Keratinocyte (primary cell): ENCODE data around the gene HNRNPK. TPM values are rescaled to one million over a fixed set of nuclear protein-coding genes. Genes with fewer than 3 reads are reported as not detected.

ENCODE experiments used
- DNase-seq: peaks from one replicate; pipeline ENCODE4 v3.0.0-alpha.2; 2011; ENCODE audit warnings: low read depth, missing footprints, low spot score
- FAIRE-seq: peaks from 2 replicates; lab custom pipeline; 2011; peaks lifted over from hg19 to GRCh38; lab: Jason Lieb, UNC
- H2AFZ ChIP-seq: 2 replicates; pipeline ENCODE4 v1.6.0; 2012; ENCODE audit warnings: low read length, control low read depth, inconsistent platforms; ENCODE audit not compliant: control insufficient read depth
- H3K27ac ChIP-seq: 2 replicates; pipeline ENCODE4 v1.5.1; 2011; ENCODE audit warnings: low read length; ENCODE audit not compliant: control insufficient read depth, insufficient read depth
- H3K27me3 ChIP-seq: 3 replicates; pipeline ENCODE4 v1.6.0; 2011; ENCODE audit warnings: low read length; ENCODE audit not compliant: control insufficient read depth, insufficient read depth; ENCODE audit errors: extremely low read depth
- H3K36me3 ChIP-seq, 2 experiments: 2 replicates in 1 of 2; 3 replicates in 1 of 2; pipeline ENCODE4 v1.5.1; 2011; ENCODE audit warnings: low read length in 2 of 2, mild to moderate bottlenecking in 1 of 2; ENCODE audit not compliant: control insufficient read depth in 2 of 2, insufficient read depth in 2 of 2; ENCODE audit errors: extremely low read depth in 1 of 2
- H3K4me1 ChIP-seq: 3 replicates; pipeline ENCODE4 v1.5.1; 2011; ENCODE audit warnings: low read length; ENCODE audit not compliant: control insufficient read depth, insufficient read depth; ENCODE audit errors: extremely low read depth
- H3K4me2 ChIP-seq: 3 replicates; pipeline ENCODE4 v1.6.0; 2011; ENCODE audit warnings: low read depth, low read length; ENCODE audit not compliant: control insufficient read depth, insufficient read depth; ENCODE audit errors: extremely low read depth
- H3K4me3 ChIP-seq, 3 experiments: fragments of 200-600 bp in 1 of 3; sonication (generic) in 1 of 3; 2 replicates in 2 of 3; 3 replicates in 1 of 3; pipeline ENCODE4 v1.5.1; 2011 to 2016; ENCODE audit warnings: low read length in 3 of 3, mild to moderate bottlenecking in 3 of 3, control low read depth in 2 of 3, inconsistent platforms in 1 of 3, low read depth in 1 of 3, mixed read lengths in 1 of 3, mixed run types in 1 of 3, moderate library complexity in 1 of 3; ENCODE audit not compliant: control insufficient read depth in 2 of 3, insufficient read depth in 2 of 3; ENCODE audit errors: extremely low read depth in 1 of 3
- H3K79me2 ChIP-seq: 2 replicates; pipeline ENCODE4 v1.6.0; 2012; ENCODE audit warnings: low read length; ENCODE audit not compliant: control insufficient read depth, insufficient read depth
- H3K9ac ChIP-seq: 3 replicates; pipeline ENCODE4 v1.6.0; 2011; ENCODE audit warnings: low read length; ENCODE audit not compliant: control insufficient read depth, insufficient read depth; ENCODE audit errors: extremely low read depth
- H3K9me1 ChIP-seq: 3 replicates; pipeline ENCODE4 v1.6.0; 2011; ENCODE audit warnings: low read length; ENCODE audit not compliant: control insufficient read depth, insufficient read depth; ENCODE audit errors: extremely low read depth
- H3K9me3 ChIP-seq: 2 replicates; pipeline ENCODE4 v1.5.1; 2012; ENCODE audit warnings: low read depth, low read length; ENCODE audit not compliant: control insufficient read depth
- H4K20me1 ChIP-seq: 3 replicates; pipeline ENCODE4 v1.6.0; 2011; ENCODE audit warnings: low read length; ENCODE audit not compliant: control insufficient read depth, insufficient read depth; ENCODE audit errors: extremely low read depth
- EZH2 ChIP-seq: IDR thresholded peaks from one replicate; pipeline ENCODE4 v1.6.1; 2012; ENCODE audit warnings: inconsistent platforms, mild to moderate bottlenecking, low read length, moderate library complexity
- dilution Hi-C: fragments of 300-500 bp; cut with MboI; formaldehyde crosslinking; loops from one replicate; pipeline ENCODE4 v1.7.0; 2020; ENCODE audit warnings: low sequenced_read_pairs; ENCODE audit not compliant: extremely low pct_ligation_motif_present
- polyA plus RNA-seq, 5 experiments: library from polyadenylated mRNA; depleted of rRNA in 3 of 5; stranded (reverse) in 3 of 5; stranded (forward) in 1 of 5; unstranded in 1 of 5; fragments of >200 nt; gene quantifications; 1 replicate in 1 of 5; 2 replicates in 3 of 5; 3 replicates in 1 of 5; pipeline versions ENCODE4 v1.2.1 to v1.2.3, GENCODE V29; 2011 to 2012; ENCODE audit warnings: missing spikeins in 2 of 5, low read depth in 1 of 5, low replicate concordance in 1 of 5
- TF ChIP-seq, protein P1 (sequence below), 3 experiments: IDR thresholded peaks in 1 of 3; conservative IDR thresholded peaks in 1 of 3; optimal IDR thresholded peaks in 1 of 3; 2 replicates in 2 of 3; 3 replicates in 1 of 3; pipeline versions ENCODE3 to v1.5.1; 2011; ENCODE audit warnings: low read length in 3 of 3, mild to moderate bottlenecking in 3 of 3, moderate library complexity in 2 of 3, control low read depth in 1 of 3, inconsistent platforms in 1 of 3; ENCODE audit not compliant: insufficient read depth in 2 of 3; ENCODE audit errors: extremely low read depth in 1 of 3

Gene HNRNPK
- polyA plus RNA-seq, 1 donor (not counting 4 experiments of a cell fraction or from before 2014, with no cell fraction given) = 661 TPM

DNA sequence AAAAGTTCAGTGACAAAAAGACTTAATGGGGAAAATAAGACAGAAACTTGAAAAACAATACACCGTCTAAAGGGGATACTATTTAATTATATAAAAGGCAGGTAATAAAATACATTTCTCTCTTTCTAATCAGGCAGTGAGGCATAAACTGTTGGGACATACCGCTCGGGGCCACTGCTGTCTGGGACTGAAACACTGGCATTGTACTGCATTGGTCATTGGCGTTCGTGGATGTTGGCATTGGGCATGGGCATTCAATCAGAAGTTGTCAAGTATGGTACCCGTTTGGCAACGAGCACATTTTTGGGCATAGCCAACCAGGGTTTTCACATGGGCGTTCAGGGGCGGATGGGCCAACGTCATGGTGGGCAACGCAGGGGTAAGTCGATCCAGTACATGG, 4.7 kb downstream of the HNRNPK start:
- FAIRE-seq (no peak), DNase-seq (no peak)
- peaks cover 28 to 51% of the 10 kb centered on the region in 2 experiments for H3K36me3 ChIP-seq
- no peaks in the 10 kb centered on the region for H3K9me1 ChIP-seq
- TF ChIP-seq, protein P1, sequence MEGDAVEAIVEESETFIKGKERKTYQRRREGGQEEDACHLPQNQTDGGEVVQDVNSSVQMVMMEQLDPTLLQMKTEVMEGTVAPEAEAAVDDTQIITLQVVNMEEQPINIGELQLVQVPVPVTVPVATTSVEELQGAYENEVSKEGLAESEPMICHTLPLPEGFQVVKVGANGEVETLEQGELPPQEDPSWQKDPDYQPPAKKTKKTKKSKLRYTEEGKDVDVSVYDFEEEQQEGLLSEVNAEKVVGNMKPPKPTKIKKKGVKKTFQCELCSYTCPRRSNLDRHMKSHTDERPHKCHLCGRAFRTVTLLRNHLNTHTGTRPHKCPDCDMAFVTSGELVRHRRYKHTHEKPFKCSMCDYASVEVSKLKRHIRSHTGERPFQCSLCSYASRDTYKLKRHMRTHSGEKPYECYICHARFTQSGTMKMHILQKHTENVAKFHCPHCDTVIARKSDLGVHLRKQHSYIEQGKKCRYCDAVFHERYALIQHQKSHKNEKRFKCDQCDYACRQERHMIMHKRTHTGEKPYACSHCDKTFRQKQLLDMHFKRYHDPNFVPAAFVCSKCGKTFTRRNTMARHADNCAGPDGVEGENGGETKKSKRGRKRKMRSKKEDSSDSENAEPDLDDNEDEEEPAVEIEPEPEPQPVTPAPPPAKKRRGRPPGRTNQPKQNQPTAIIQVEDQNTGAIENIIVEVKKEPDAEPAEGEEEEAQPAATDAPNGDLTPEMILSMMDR (optimal IDR thresholded peaks at IDR 0.05 in 1 of 3, IDR thresholded peaks at IDR 0.05 in 1 of 3, conservative IDR thresholded peaks at IDR 0.05 in 1 of 3; ENCODE audit: extremely low read depth in 1 of 3, insufficient read depth in 2 of 3, low read length in 3 of 3) = no peak
- no peak for TF ChIP-seq EZH2
- H3K4me3 ChIP-seq = no peak overlapping the region
- H2AFZ ChIP-seq = no peak overlapping the region
- dilution Hi-C loops = no loop called here
- H3K9ac ChIP-seq = no peak overlapping the region
- H3K79me2 ChIP-seq = peaks cover 83% of the 10 kb centered on the region
- H4K20me1 ChIP-seq = peaks cover 43% of the 10 kb centered on the region
- H3K9me3 ChIP-seq = no peaks in the 10 kb centered on the region
- H3K27ac ChIP-seq = no peak overlapping the region
- H3K4me2 ChIP-seq = no peak overlapping the region
- H3K4me1 ChIP-seq = peaks cover 13% of the 10 kb centered on the region
- H3K27me3 ChIP-seq = no peaks in the 10 kb centered on the region

DNA sequence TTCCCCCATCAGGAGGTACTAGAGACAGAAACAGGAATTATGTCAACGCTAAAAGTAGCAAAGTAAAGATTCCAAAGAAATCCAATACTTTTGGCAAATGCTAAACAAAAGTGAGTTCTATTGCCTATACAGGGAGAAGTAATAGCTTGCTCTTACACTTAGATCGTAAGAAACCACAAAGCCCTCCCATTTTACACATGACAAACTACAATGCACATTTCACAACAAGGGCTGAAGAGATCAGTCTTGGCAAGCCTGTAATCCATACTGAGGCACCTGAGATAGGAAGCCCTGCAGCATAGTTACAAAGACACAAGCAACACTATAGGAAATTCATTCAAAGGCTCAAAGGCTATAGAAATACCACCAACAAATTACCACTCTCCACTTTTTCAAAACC, 7.7 kb downstream of the HNRNPK start:
- Histone ChIP-seq H3K9me1 (no peaks in the 10 kb centered on the region), H3K79me2 (peaks cover 55% of the 10 kb centered on the region), H3K9ac (no peak overlapping the region), H4K20me1 (peaks cover 31% of the 10 kb centered on the region), H3K4me3 (no peak overlapping the region), H3K27ac (no peak overlapping the region), H3K27me3 (no peaks in the 10 kb centered on the region), H3K36me3 (peaks cover 33 to 52% of the 10 kb centered on the region in 2 experiments), H3K4me1 (peaks cover 6% of the 10 kb centered on the region), H2AFZ (no peak overlapping the region), H3K9me3 (no peaks in the 10 kb centered on the region), H3K4me2 (no peak overlapping the region)
- DNase-seq (no peak), FAIRE-seq (no peak)
- dilution Hi-C loops = no loop called here
- no peak for TF ChIP-seq EZH2
- TF ChIP-seq, protein P1 (optimal IDR thresholded peaks at IDR 0.05 in 1 of 3, IDR thresholded peaks at IDR 0.05 in 1 of 3, conservative IDR thresholded peaks at IDR 0.05 in 1 of 3; ENCODE audit: extremely low read depth in 1 of 3, insufficient read depth in 2 of 3, low read length in 3 of 3) = no peak
